HepG2 (cell line): ENCODE results near the gene TUBA8. TPM values are rescaled to one million over a fixed set of nuclear protein-coding genes. Genes with fewer than 3 reads are reported as not detected.

Experiments
- CCDC6 ChIP-seq: sonication (generic); formaldehyde crosslinking; IDR thresholded peaks from 2 replicates; pipeline ENCODE4 v1.8.1; 2022; ENCODE audit warnings: mild to moderate bottlenecking, missing genetic modification reagents, moderate library complexity
- CENPBD1 ChIP-seq: sonication (generic); formaldehyde crosslinking; IDR thresholded peaks from 2 replicates; pipeline ENCODE4 v1.8.0; 2022; ENCODE audit warnings: missing genetic modification reagents, low read depth, mild to moderate bottlenecking, borderline replicate concordance
- GLMP ChIP-seq: sonication (generic); formaldehyde crosslinking; IDR thresholded peaks from 2 replicates; pipeline ENCODE4 v1.9.0; 2021; ENCODE audit warnings: missing genetic modification reagents, mild to moderate bottlenecking, borderline replicate concordance
- GPN1 ChIP-seq: sonication (generic); formaldehyde crosslinking; IDR thresholded peaks from 2 replicates; pipeline ENCODE4 v1.5.1; 2020; ENCODE audit warnings: missing genetic modification reagents, borderline replicate concordance
- HNRNPL ChIP-seq: fragments of 200-400 bp; formaldehyde crosslinking; IDR thresholded peaks from 2 replicates; pipeline ENCODE4 v1.6.1; 2017; ENCODE audit warnings: mild to moderate bottlenecking, low read depth, low read length
- KLF6 ChIP-seq: IDR thresholded peaks from 2 replicates; pipeline ENCODE4 v1.8.0; 2016; ENCODE audit warnings: missing biosample characterization, missing genetic modification reagents
- NONO ChIP-seq, 2 experiments: fragments of 450-650 bp in 1 of 2; sonication (generic) in 1 of 2; formaldehyde crosslinking in 1 of 2; IDR thresholded peaks in 1 of 2; conservative IDR thresholded peaks in 1 of 2; 2 replicates each; pipeline versions ENCODE4 v1.6.1 to v1.8.0; 2017 to 2022; ENCODE audit warnings: mild to moderate bottlenecking in 1 of 2, missing genetic modification reagents in 1 of 2, moderate library complexity in 1 of 2
- PBX3 ChIP-seq: sonication (generic); formaldehyde crosslinking; IDR thresholded peaks from 2 replicates; pipeline ENCODE4 v1.8.1; 2023; ENCODE audit warnings: missing genetic modification reagents, inconsistent platforms, borderline replicate concordance
- RAD21 ChIP-seq: fragments of 450-650 bp; formaldehyde crosslinking; IDR thresholded peaks from 2 replicates; pipeline ENCODE4 v1.5.0; 2020; ENCODE audit warnings: mild to moderate bottlenecking
- RFXAP ChIP-seq: sonication (generic); formaldehyde crosslinking; IDR thresholded peaks from 2 replicates; pipeline ENCODE4 v1.4.0; 2020; ENCODE audit warnings: missing genetic modification reagents, borderline replicate concordance
- SRSF1 ChIP-seq: fragments of 200-400 bp; formaldehyde crosslinking; optimal IDR thresholded peaks from 2 replicates; pipeline ENCODE3; 2017; ENCODE audit warnings: mild to moderate bottlenecking, low read depth, low read length, moderate library complexity
- TSC22D2 ChIP-seq: sonication (generic); formaldehyde crosslinking; IDR thresholded peaks from 2 replicates; pipeline ENCODE4 v1.5.1; 2020; ENCODE audit warnings: missing genetic modification reagents, mild to moderate bottlenecking, borderline replicate concordance
- ZFP90 ChIP-seq: sonication (generic); formaldehyde crosslinking; IDR thresholded peaks from 2 replicates; pipeline ENCODE4 v1.8.0; 2022; ENCODE audit warnings: missing genetic modification reagents, mild to moderate bottlenecking, inconsistent platforms, borderline replicate concordance
- ZHX1 ChIP-seq: sonication (generic); formaldehyde crosslinking; IDR thresholded peaks from 2 replicates; pipeline ENCODE4 v1.8.1; 2022; ENCODE audit warnings: low read depth, mild to moderate bottlenecking, missing genetic modification reagents
- ZNF121 ChIP-seq: sonication (generic); formaldehyde crosslinking; IDR thresholded peaks from 2 replicates; pipeline ENCODE4 v1.5.0; 2020; ENCODE audit warnings: mild to moderate bottlenecking, missing genetic modification reagents
- ZNF207 ChIP-seq: fragments of 450-650 bp; IDR thresholded peaks from 2 replicates; pipeline ENCODE4 v1.6.1; 2016; ENCODE audit warnings: antibody characterized with exemption, borderline replicate concordance
- ZNF652 ChIP-seq: IDR thresholded peaks from 2 replicates; pipeline ENCODE4 v1.6.1; 2016; ENCODE audit warnings: low read depth, borderline replicate concordance
- ZNF687 ChIP-seq: sonication (generic); formaldehyde crosslinking; IDR thresholded peaks from 2 replicates; pipeline ENCODE4 v1.5.1; 2020; ENCODE audit warnings: mild to moderate bottlenecking, missing genetic modification reagents, moderate library complexity
- ZSCAN29 ChIP-seq: sonication (generic); formaldehyde crosslinking; conservative IDR thresholded peaks from 2 replicates; pipeline ENCODE4 v1.4.0; 2020; ENCODE audit warnings: mild to moderate bottlenecking, missing genetic modification reagents
- polyA plus RNA-seq, 8 experiments: library from polyadenylated mRNA; depleted of rRNA in 3 of 8; stranded (reverse) in 7 of 8; unstranded in 1 of 8; fragments of >200 nt; fragmentation: Illumina TruSeq in 4 of 8; extraction: Trizol in 4 of 8; gene quantifications; 2 replicates each; pipeline versions ENCODE4 v1.2.1 to v1.2.3, GENCODE V29; 2011 to 2016; ENCODE audit warnings: low read depth in 4 of 8, missing spikeins in 1 of 8, mixed read lengths in 1 of 8; ENCODE audit not compliant: insufficient read depth in 1 of 8
- total RNA-seq, 5 experiments: library from RNA; depleted of rRNA; stranded (reverse); fragments of >200 nt; fragmentation: Illumina TruSeq; extraction: Trizol; gene quantifications; 2 replicates each; pipeline ENCODE4 v1.2.3, GENCODE V29; 2016; ENCODE audit warnings: low read depth in 1 of 5

The TUBA8 gene
- total and polyA plus RNA-seq, 2 of the 13 experiments (the other 11 are each of a cell fraction or from before 2014, with no cell fraction given) = 0.35 to 0.69 TPM

- TF ChIP-seq ZHX1 (CRISPR knock-in tag) (no peak), TSC22D2 (no peak; the same call in 1 of the 2 replicates), ZNF687 (CRISPR knock-in tag) (no peak), ZNF652 (no peak), SRSF1 (no peak), CENPBD1 (CRISPR knock-in tag) (no peak), ZNF207 (no peak), GLMP (CRISPR knock-in tag) (no peak), NONO (IDR thresholded peaks at IDR 0.05) (no peak), NONO (CRISPR knock-in tag; conservative IDR thresholded peaks at IDR 0.05) (no peak), ZFP90 (CRISPR knock-in tag) (no peak), ZNF121 (CRISPR knock-in tag) (no peak), PBX3 (CRISPR knock-in tag) (no peak), KLF6 (CRISPR knock-in tag) (no peak), CCDC6 (no peak), ZSCAN29 (no peak), RFXAP (CRISPR knock-in tag) (no peak), RAD21 (CRISPR knock-in tag) (peak; percentile 92), HNRNPL (no peak), GPN1 (CRISPR knock-in tag) (no peak)
Measured at GRCh38 chr22:18075720-18076497, 34.7 kb upstream of the TUBA8 start (continued).
